WERI-Rb-1 (cell line): ENCODE data around the gene ARHGAP27.

ENCODE experiments used
- DNase-seq: peaks from one replicate; pipeline ENCODE4 v3.0.0-alpha.2; 2020
- H3K27ac ChIP-seq: fragments of 250-450 bp; sonication (Bioruptor Pico); 2 replicates; pipeline ENCODE4 v1.5.1; 2020; ENCODE audit warnings: mild to moderate bottlenecking, moderate library complexity
- H3K27me3 ChIP-seq: fragments of 250-450 bp; sonication (Bioruptor Pico); 2 replicates; pipeline ENCODE4 v1.5.1; 2021; ENCODE audit warnings: mild to moderate bottlenecking, low read depth, moderate library complexity; ENCODE audit not compliant: insufficient read depth, severe bottlenecking
- H3K36me3 ChIP-seq: fragments of 250-450 bp; sonication (Bioruptor Pico); 2 replicates; pipeline ENCODE4 v1.5.1; 2020; ENCODE audit warnings: mild to moderate bottlenecking, moderate library complexity
- H3K4me3 ChIP-seq: 2 replicates; pipeline ENCODE4 v1.5.1; 2011; ENCODE audit warnings: low read depth, mild to moderate bottlenecking, control low read depth, low read length
- H3K9me3 ChIP-seq: fragments of 250-450 bp; sonication (Bioruptor Pico); 2 replicates; pipeline ENCODE4 v1.5.1; 2021; ENCODE audit warnings: mild to moderate bottlenecking, moderate library complexity; ENCODE audit not compliant: severe bottlenecking
- CTCF ChIP-seq: IDR thresholded peaks from 2 replicates; pipeline ENCODE4 v1.5.1; 2011; ENCODE audit warnings: low read depth, mild to moderate bottlenecking, control low read depth, inconsistent platforms, low read length

Gene ARHGAP27

GRCh38 chr17:45388604-45389325 lies 43.9 kb downstream of the ARHGAP27 start:
- H3K27me3 ChIP-seq: no peaks in the 10 kb centered on the region
- TF ChIP-seq CTCF: no peak
- H3K4me3 ChIP-seq: no peak overlapping the region
- H3K9me3 ChIP-seq: no peaks in the 10 kb centered on the region
- peak; percentile 72 for DNase-seq
- H3K36me3 ChIP-seq: no peaks in the 10 kb centered on the region
- no peak overlapping the region for H3K27ac ChIP-seq

GRCh38 chr17:45387739-45388138 lies 44.9 kb downstream of the ARHGAP27 start:
- no peak for DNase-seq
- Histone ChIP-seq H3K36me3 (no peaks in the 10 kb centered on the region), H3K27ac (no peak overlapping the region), H3K27me3 (no peaks in the 10 kb centered on the region), H3K4me3 (no peak overlapping the region), H3K9me3 (no peaks in the 10 kb centered on the region)
- no peak for TF ChIP-seq CTCF

GRCh38 chr17:45386178-45386577 lies 46.5 kb downstream of the ARHGAP27 start:
- no peak for DNase-seq
- no peak overlapping the region for H3K27ac ChIP-seq
- no peak for TF ChIP-seq CTCF

GRCh38 chr17:45385331-45385997 lies 47.2 kb downstream of the ARHGAP27 start:
- Histone ChIP-seq H3K27ac (no peak overlapping the region; the same call in 1 of the 2 replicates), H3K27me3 (no peaks in the 10 kb centered on the region)

More at GRCh38 chr17:45386178-45386577, 46.5 kb downstream of the ARHGAP27 start:
- Histone ChIP-seq H3K27me3 (no peaks in the 10 kb centered on the region), H3K36me3 (no peaks in the 10 kb centered on the region), H3K4me3 (no peak overlapping the region), H3K9me3 (no peaks in the 10 kb centered on the region)

GRCh38 chr17:45384789-45385262 lies 47.8 kb downstream of the ARHGAP27 start:
- DNase-seq: no peak
- Histone ChIP-seq H3K4me3 (no peak overlapping the region), H3K27ac (no peak overlapping the region), H3K36me3 (no peaks in the 10 kb centered on the region), H3K9me3 (no peaks in the 10 kb centered on the region), H3K27me3 (no peaks in the 10 kb centered on the region)
- TF ChIP-seq CTCF: no peak

More at GRCh38 chr17:45385331-45385997, 47.2 kb downstream of the ARHGAP27 start:
- DNase-seq: peak; percentile 93
- peak; percentile 98 for TF ChIP-seq CTCF
- Histone ChIP-seq H3K9me3 (no peaks in the 10 kb centered on the region), H3K4me3 (no peak overlapping the region), H3K36me3 (no peaks in the 10 kb centered on the region)
